Thoracic aorta (tissue), 2 donors: ENCODE results near the gene FBXW4. TPM values are rescaled to one million over a fixed set of nuclear protein-coding genes. Genes with fewer than 3 reads are reported as not detected.

Experiments used
- ATAC-seq: fragments of 150-250 bp; one replicate; pipeline ENCODE4 v1.8.0; 2017; ENCODE audit warnings: low read depth; ENCODE audit not compliant: insufficient number of reproducible peaks, low FRiP score
- DNase-seq: peaks from one replicate; pipeline ENCODE4 v3.0.0-alpha.2; 2020; ENCODE audit warnings: low spot score
- H3K27ac ChIP-seq, 2 donors: fragments of 200-600 bp; sonication (generic); 1 replicate in 1 of 2; 2 replicates in 1 of 2; pipeline ENCODE4 v1.5.1; 2016; ENCODE audit warnings: mild to moderate bottlenecking in 2 of 2, moderate library complexity in 2 of 2
- H3K27me3 ChIP-seq: fragments of 200-600 bp; sonication (generic); replicated peaks from 2 replicates; pipeline ENCODE4 v1.6.0; 2016; ENCODE audit warnings: mild to moderate bottlenecking; ENCODE audit not compliant: insufficient read depth
- H3K36me3 ChIP-seq: fragments of 200-600 bp; sonication (generic); one replicate; pipeline ENCODE4 v1.5.1; 2016
- H3K4me1 ChIP-seq, 2 donors: fragments of 200-600 bp; sonication (generic); 1 replicate in 1 of 2; 2 replicates in 1 of 2; pipeline versions ENCODE4 v1.5.1 to v1.6.0; 2016; ENCODE audit warnings: low read depth in 2 of 2, mild to moderate bottlenecking in 1 of 2; ENCODE audit not compliant: control insufficient read depth in 1 of 2
- H3K4me3 ChIP-seq: fragments of 200-600 bp; sonication (generic); 2 replicates; pipeline ENCODE4 v1.5.1; 2016; ENCODE audit warnings: mild to moderate bottlenecking
- H3K9me3 ChIP-seq: fragments of 200-600 bp; sonication (generic); 2 replicates; pipeline ENCODE4 v1.5.1; 2016
- CTCF ChIP-seq: fragments of 200-600 bp; sonication (generic); IDR thresholded peaks from one replicate; pipeline ENCODE4 v1.5.1; 2019; ENCODE audit warnings: antibody characterized with exemption
- total RNA-seq, 2 donors: library from RNA; depleted of rRNA; stranded (reverse); fragments of >200 nt; gene quantifications; one replicate each; pipeline versions ENCODE4 v1.1.0 to v1.2.3, GENCODE V29; 2016

The FBXW4 gene
- total RNA-seq, 2 donors from 2014 or later: 64.3 to 88.5 TPM

- no peak for ATAC-seq
- H3K27ac ChIP-seq: no peak overlapping the region
- TF ChIP-seq CTCF: no peak
Measured at GRCh38 chr10:101726115-101726387, 31.1 kb upstream of the FBXW4 start.

GRCh38 chr10:101725296-101726114 lies 30.5 kb upstream of the FBXW4 start:
- H3K4me1 ChIP-seq: no peaks in the 10 kb centered on the region
- no peak for TF ChIP-seq CTCF
- H3K27ac ChIP-seq: no peak overlapping the region
- no peaks in the 10 kb centered on the region for H3K9me3 ChIP-seq
- DNase-seq: no peak
- no peaks in the 10 kb centered on the region for H3K36me3 ChIP-seq
- no peak overlapping the region for H3K4me3 ChIP-seq
- no peaks in the 10 kb centered on the region for H3K27me3 ChIP-seq
- no peak for ATAC-seq

More at GRCh38 chr10:101726115-101726387, 31.1 kb upstream of the FBXW4 start:
- H3K36me3 ChIP-seq: no peaks in the 10 kb centered on the region
- H3K4me3 ChIP-seq: no peak overlapping the region
- H3K27me3 ChIP-seq: no peaks in the 10 kb centered on the region
- DNase-seq: no peak
- no peaks in the 10 kb centered on the region for H3K9me3 ChIP-seq
- H3K4me1 ChIP-seq: no peaks in the 10 kb centered on the region

- ATAC-seq: no peak
- TF ChIP-seq CTCF: no peak
- no peak for DNase-seq
Measured at GRCh38 chr10:101724446-101724845, 29.5 kb upstream of the FBXW4 start.

GRCh38 chr10:101723176-101723575 lies 28.2 kb upstream of the FBXW4 start:
- TF ChIP-seq CTCF: no peak
- no peaks in the 10 kb centered on the region for H3K27me3 ChIP-seq
- H3K27ac ChIP-seq: no peak overlapping the region
- no peaks in the 10 kb centered on the region for H3K9me3 ChIP-seq
- DNase-seq: no peak
- no peaks in the 10 kb centered on the region for H3K4me1 ChIP-seq
- no peak overlapping the region for H3K4me3 ChIP-seq
- no peak for ATAC-seq
- H3K36me3 ChIP-seq: no peaks in the 10 kb centered on the region

More at GRCh38 chr10:101724446-101724845, 29.5 kb upstream of the FBXW4 start:
- Histone ChIP-seq H3K36me3 (no peaks in the 10 kb centered on the region), H3K9me3 (no peaks in the 10 kb centered on the region), H3K4me1 (no peaks in the 10 kb centered on the region), H3K4me3 (no peak overlapping the region), H3K27me3 (no peaks in the 10 kb centered on the region), H3K27ac (no peak overlapping the region)

- DNase-seq: no peak
- no peak for ATAC-seq
- Histone ChIP-seq H3K4me1 (no peaks in the 10 kb centered on the region), H3K9me3 (no peaks in the 10 kb centered on the region), H3K27me3 (no peaks in the 10 kb centered on the region), H3K4me3 (no peak overlapping the region), H3K27ac (no peak overlapping the region), H3K36me3 (no peaks in the 10 kb centered on the region)
- no peak for TF ChIP-seq CTCF
Measured at GRCh38 chr10:101721806-101722205, 26.8 kb upstream of the FBXW4 start.
